NCI-H345 (cell line): ENCODE results near the gene MLPH.

Source experiments
- DNase-seq: peaks from one replicate; lab custom pipeline; 2025; lab: John Stamatoyannopoulos, UW

MLPH gene

GRCh38 chr2:237603718-237604362 lies 116.8 kb downstream of the MLPH start:
- no peak for DNase-seq

- DNase-seq, result no peak
Measured at GRCh38 chr2:237604391-237604790, 117.3 kb downstream of the MLPH start.
